Nephron progenitor cell (in vitro differentiated cells): ENCODE data around the gene SPACDR.

ENCODE experiments used
- DNase-seq: peaks from one replicate; pipeline ENCODE4 v3.0.0; 2021
- H3K27ac Mint-ChIP-seq: 2 replicates; pipeline ENCODE4 v1.8.0; 2021; ENCODE audit warnings: mild to moderate bottlenecking, moderate library complexity, mixed read lengths
- H3K27me3 Mint-ChIP-seq: 2 replicates; pipeline ENCODE4 v1.8.0; 2021; ENCODE audit warnings: mild to moderate bottlenecking, low read depth, mixed read lengths; ENCODE audit not compliant: poor library complexity
- H3K36me3 Mint-ChIP-seq: 2 replicates; pipeline ENCODE4 v1.8.0; 2021; ENCODE audit warnings: low read depth, mixed read lengths
- H3K4me1 Mint-ChIP-seq: 2 replicates; pipeline ENCODE4 v1.8.0; 2021; ENCODE audit warnings: mixed read lengths
- H3K4me3 Mint-ChIP-seq: 2 replicates; pipeline ENCODE4 v1.8.0; 2021; ENCODE audit warnings: mild to moderate bottlenecking, moderate library complexity, mixed read lengths
- H3K9me3 Mint-ChIP-seq: 2 replicates; pipeline ENCODE4 v1.8.0; 2021; ENCODE audit warnings: mild to moderate bottlenecking, moderate library complexity, mixed read lengths
- CTCF ChIP-seq: fragments of 200-600 bp; sonication (generic); IDR thresholded peaks from 2 replicates; pipeline ENCODE4 v1.5.0; 2021; ENCODE audit warnings: antibody characterized with exemption

SPACDR gene

GRCh38 chr7:100486753-100487446 is 22.8 kb upstream of the SPACDR start:
- Mint-ChIP-seq H3K36me3 (peaks cover 5% of the 10 kb centered on the region), H3K4me3 (peak overlapping the region; percentile 23), H3K27ac (no peak overlapping the region), H3K9me3 (no peaks in the 10 kb centered on the region), H3K27me3 (peaks cover 10% of the 10 kb centered on the region), H3K4me1 (peaks cover 73% of the 10 kb centered on the region)
- TF ChIP-seq CTCF = no peak
- DNase-seq = no peak

GRCh38 chr7:100486111-100486636 is 22.1 kb upstream of the SPACDR start:
- Mint-ChIP-seq H3K9me3 (no peaks in the 10 kb centered on the region), H3K4me3 (peak overlapping the region; percentile 74), H3K27ac (peak overlapping the region; percentile 54), H3K4me1 (peaks cover 79% of the 10 kb centered on the region), H3K27me3 (peaks cover 8% of the 10 kb centered on the region), H3K36me3 (peaks cover 5% of the 10 kb centered on the region)
- DNase-seq = no peak
- no peak for TF ChIP-seq CTCF

GRCh38 chr7:100485471-100485876 is 21.4 kb upstream of the SPACDR start:
- H3K4me1 Mint-ChIP-seq = peaks cover 77% of the 10 kb centered on the region
- H3K9me3 Mint-ChIP-seq = no peaks in the 10 kb centered on the region
- peaks cover 11% of the 10 kb centered on the region for H3K27me3 Mint-ChIP-seq
- DNase-seq = peak; percentile 33
- peak overlapping the region; percentile 74 for H3K4me3 Mint-ChIP-seq
- peak overlapping the region; percentile 94 for H3K27ac Mint-ChIP-seq
- H3K36me3 Mint-ChIP-seq = peaks cover 5% of the 10 kb centered on the region
- TF ChIP-seq CTCF = no peak

GRCh38 chr7:100484673-100485045 is 20.6 kb upstream of the SPACDR start:
- peaks cover 14% of the 10 kb centered on the region for H3K27me3 Mint-ChIP-seq
- H3K36me3 Mint-ChIP-seq = peaks cover 5% of the 10 kb centered on the region
- H3K9me3 Mint-ChIP-seq = no peaks in the 10 kb centered on the region
- peak overlapping the region; percentile 80 for H3K4me3 Mint-ChIP-seq
- H3K4me1 Mint-ChIP-seq = peaks cover 70% of the 10 kb centered on the region
- DNase-seq = no peak
- H3K27ac Mint-ChIP-seq = peak overlapping the region; percentile 13
- TF ChIP-seq CTCF = no peak

GRCh38 chr7:100483722-100484672 is 19.9 kb upstream of the SPACDR start, which contains the start of gene NYAP1:
TSS of gene NYAP1 (plus strand) at chr7:100483927. CDS start at chr7:100485312, 1,385 bp downstream.
- Mint-ChIP-seq H3K36me3 (peaks cover 5% of the 10 kb centered on the region), H3K27ac (peak within 1 kb of the TSS; percentile 13), H3K27me3 (peaks cover 16% of the 10 kb centered on the region), H3K4me1 (peaks cover 68% of the 10 kb centered on the region), H3K4me3 (peak within 1 kb of the TSS; percentile 83), H3K9me3 (no peaks in the 10 kb centered on the region)
- no peak for TF ChIP-seq CTCF
- peak; percentile 80 for DNase-seq
